ENCODE measurements around the gene TNNI3K. TPM values are rescaled to one million over a fixed set of nuclear protein-coding genes. Genes with fewer than 3 reads are reported as not detected.

Gene TNNI3K
- total RNA-seq, 6 experiments from 2014 or later = not detected

DNA sequence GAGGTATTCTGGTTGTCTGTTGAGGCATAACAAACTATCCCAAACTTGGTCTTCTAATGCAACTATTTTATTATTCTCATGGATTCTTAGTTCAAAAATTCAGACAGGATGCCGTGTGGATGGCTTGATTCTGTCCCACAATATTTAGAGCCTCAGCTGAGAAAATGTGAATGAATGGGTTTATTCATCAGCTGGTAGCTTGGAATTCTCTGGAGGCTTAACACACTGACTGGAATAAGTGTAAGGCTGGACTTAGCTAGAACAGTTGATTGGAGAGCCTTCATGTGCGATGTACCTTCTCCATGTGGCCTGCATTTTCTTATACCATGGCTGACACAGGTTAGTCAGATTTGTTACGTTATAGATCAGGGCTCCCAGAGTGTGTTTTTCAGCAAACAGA lies 30.8 kb downstream of the TNNI3K start:
- H3K4me3 Mint-ChIP-seq = no peak overlapping the region
- no peaks in the 10 kb centered on the region for H3K36me3 Mint-ChIP-seq (ENCODE audit: low read depth)
- TF ChIP-seq, protein P1, sequence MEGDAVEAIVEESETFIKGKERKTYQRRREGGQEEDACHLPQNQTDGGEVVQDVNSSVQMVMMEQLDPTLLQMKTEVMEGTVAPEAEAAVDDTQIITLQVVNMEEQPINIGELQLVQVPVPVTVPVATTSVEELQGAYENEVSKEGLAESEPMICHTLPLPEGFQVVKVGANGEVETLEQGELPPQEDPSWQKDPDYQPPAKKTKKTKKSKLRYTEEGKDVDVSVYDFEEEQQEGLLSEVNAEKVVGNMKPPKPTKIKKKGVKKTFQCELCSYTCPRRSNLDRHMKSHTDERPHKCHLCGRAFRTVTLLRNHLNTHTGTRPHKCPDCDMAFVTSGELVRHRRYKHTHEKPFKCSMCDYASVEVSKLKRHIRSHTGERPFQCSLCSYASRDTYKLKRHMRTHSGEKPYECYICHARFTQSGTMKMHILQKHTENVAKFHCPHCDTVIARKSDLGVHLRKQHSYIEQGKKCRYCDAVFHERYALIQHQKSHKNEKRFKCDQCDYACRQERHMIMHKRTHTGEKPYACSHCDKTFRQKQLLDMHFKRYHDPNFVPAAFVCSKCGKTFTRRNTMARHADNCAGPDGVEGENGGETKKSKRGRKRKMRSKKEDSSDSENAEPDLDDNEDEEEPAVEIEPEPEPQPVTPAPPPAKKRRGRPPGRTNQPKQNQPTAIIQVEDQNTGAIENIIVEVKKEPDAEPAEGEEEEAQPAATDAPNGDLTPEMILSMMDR (IDR thresholded peaks at IDR 0.05) = no peak
- H3K27me3 Mint-ChIP-seq (ENCODE audit: insufficient read depth) = no peaks in the 10 kb centered on the region
- H3K4me1 Mint-ChIP-seq (ENCODE audit: low read depth) = no peaks in the 10 kb centered on the region
- H3K27ac Mint-ChIP-seq = no peak overlapping the region
- DNase-seq = no peak
- peaks cover 4% of the 10 kb centered on the region for H3K9me3 Mint-ChIP-seq

- no peak overlapping the region for H3K4me3 Mint-ChIP-seq
- H3K4me1 Mint-ChIP-seq (ENCODE audit: low read depth) = no peaks in the 10 kb centered on the region
- no peak for DNase-seq
- no peaks in the 10 kb centered on the region for H3K36me3 Mint-ChIP-seq (ENCODE audit: low read depth)
- TF ChIP-seq, protein P1 (IDR thresholded peaks at IDR 0.05) = no peak
- no peaks in the 10 kb centered on the region for H3K27me3 Mint-ChIP-seq (ENCODE audit: insufficient read depth)
- H3K9me3 Mint-ChIP-seq = peaks cover 8% of the 10 kb centered on the region
- H3K27ac Mint-ChIP-seq = no peak overlapping the region
These were observed 36.3 kb downstream of the TNNI3K start for GRCh38 chr1:74271503-74271902.

DNA sequence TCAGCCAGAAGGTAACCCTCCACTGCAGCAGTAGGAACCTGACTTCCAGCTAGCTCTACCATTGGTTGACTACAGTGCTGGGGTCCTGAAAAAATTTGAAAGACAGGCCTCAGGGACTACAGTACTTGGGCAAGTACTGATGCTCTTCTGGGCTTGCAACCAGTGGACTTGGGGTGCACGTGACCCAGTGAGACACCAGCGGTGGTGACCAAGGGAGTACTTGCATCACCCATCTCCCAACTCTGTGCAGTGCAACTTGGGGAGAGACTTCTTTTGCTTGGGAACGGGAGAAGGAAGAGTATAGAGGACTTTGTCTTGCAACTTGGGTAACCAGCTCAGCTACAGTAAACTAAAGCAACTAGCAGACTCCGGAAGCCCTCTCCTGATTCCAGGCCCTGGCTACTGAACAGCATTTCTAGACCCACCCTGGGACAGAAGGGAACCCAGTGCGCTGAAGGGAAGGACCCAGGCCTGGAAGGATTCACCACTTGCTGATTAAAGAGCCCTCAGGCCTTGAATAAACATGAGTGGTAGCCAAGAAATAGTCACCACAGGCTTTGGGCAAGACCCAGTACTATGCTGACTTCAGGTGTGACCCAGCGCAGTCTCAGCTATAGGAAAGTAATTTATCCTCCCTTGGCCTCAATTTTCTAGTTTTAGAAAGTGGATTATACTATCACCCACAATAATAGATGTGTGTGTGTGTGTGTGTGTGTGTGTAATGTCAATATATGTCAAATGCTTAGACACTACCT lies 45.6 kb downstream of the TNNI3K start:
- TF ChIP-seq, protein P1 (IDR thresholded peaks at IDR 0.05) = no peak
- Mint-ChIP-seq H3K4me1 (ENCODE audit: low read depth) (no peaks in the 10 kb centered on the region), H3K27me3 (ENCODE audit: insufficient read depth) (no peaks in the 10 kb centered on the region)

GRCh38 chr1:74286414-74286813 lies 51.2 kb downstream of the TNNI3K start:
- H3K4me1 Mint-ChIP-seq (ENCODE audit: low read depth) = no peaks in the 10 kb centered on the region
- DNase-seq = no peak
- H3K27ac Mint-ChIP-seq = no peak overlapping the region
- TF ChIP-seq, protein P1 (IDR thresholded peaks at IDR 0.05) = no peak
- no peaks in the 10 kb centered on the region for H3K36me3 Mint-ChIP-seq (ENCODE audit: low read depth)
- peaks cover 18% of the 10 kb centered on the region for H3K9me3 Mint-ChIP-seq
- H3K4me3 Mint-ChIP-seq = no peak overlapping the region
- H3K27me3 Mint-ChIP-seq (ENCODE audit: insufficient read depth) = no peaks in the 10 kb centered on the region

More for the DNA sequence above, 45.6 kb downstream of the TNNI3K start:
- Mint-ChIP-seq H3K4me3 (no peak overlapping the region), H3K27ac (no peak overlapping the region), H3K36me3 (ENCODE audit: low read depth) (no peaks in the 10 kb centered on the region), H3K9me3 (peaks cover 7% of the 10 kb centered on the region)
- no peak for DNase-seq

GRCh38 chr1:74314438-74314837 lies 79.3 kb downstream of the TNNI3K start:
- Mint-ChIP-seq H3K36me3 (ENCODE audit: low read depth) (no peaks in the 10 kb centered on the region; the same call in 1 of the 2 replicates), H3K27me3 (ENCODE audit: insufficient read depth) (peaks cover 2% of the 10 kb centered on the region; the same call in 1 of the 2 replicates), H3K4me3 (no peak overlapping the region), H3K4me1 (ENCODE audit: low read depth) (no peaks in the 10 kb centered on the region), H3K27ac (no peak overlapping the region), H3K9me3 (peaks cover 18% of the 10 kb centered on the region)
- TF ChIP-seq, protein P1 (IDR thresholded peaks at IDR 0.05) = no peak
- no peak for DNase-seq

Measured in HFFc6 (cell line).